GM21390 (cell line): ENCODE measurements around the gene CACNG6.

Source experiments
- ATAC-seq: cut with Tn5 transposase; IDR thresholded peaks from one replicate; pipeline ENCODE4 v1.9.1; 2021; ENCODE audit not compliant: unreplicated experiment

CACNG6 gene

GRCh38 chr19:54041969-54042606 lies 50.7 kb downstream of the CACNG6 start:
- ATAC-seq = no peak

DNA sequence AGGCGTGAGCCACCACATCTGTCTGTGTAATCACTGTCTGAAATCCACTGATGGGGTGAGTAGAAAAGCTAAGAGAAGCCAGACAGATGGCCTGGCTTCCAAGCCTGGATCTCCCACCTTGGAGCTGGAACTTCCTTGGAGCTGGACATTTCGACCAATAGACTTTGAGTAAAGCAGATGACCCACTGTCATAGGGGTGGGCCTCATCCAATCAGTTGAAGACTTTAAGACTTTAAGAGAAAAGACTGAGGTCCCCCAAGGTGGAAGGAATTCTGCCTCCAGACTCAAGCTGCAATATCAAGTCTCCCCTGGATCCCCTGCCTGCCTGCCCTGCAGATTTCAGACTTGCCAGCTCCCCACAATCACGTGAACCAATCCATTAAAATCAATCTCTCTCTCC lies 51.6 kb downstream of the CACNG6 start:
- no peak for ATAC-seq

- ATAC-seq = no peak
Observed at GRCh38 chr19:54045771-54046170, 54.3 kb downstream of the CACNG6 start.

DNA sequence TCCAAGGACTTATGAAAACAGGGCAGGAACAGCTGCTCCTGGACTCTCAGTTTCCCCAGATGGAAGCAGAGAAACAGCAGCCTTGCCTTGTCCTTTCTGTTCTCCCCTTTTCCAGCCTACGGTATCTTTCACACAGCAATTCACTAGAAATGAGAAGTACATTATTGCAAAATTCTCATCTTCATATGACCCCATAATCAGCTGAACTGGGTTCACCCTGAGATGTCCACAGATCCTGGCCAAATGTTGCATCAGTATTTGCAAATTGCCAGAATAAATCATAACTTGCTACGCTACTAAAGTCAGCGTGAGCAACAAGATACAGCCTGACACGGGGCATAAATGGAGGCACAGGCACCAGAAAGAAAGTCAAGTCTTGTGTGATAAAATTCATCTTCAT lies 56.2 kb downstream of the CACNG6 start:
- ATAC-seq = no peak
